Neural progenitor cell (in vitro differentiated cells): ENCODE data around the gene TBCCD1. TPM values are rescaled to one million over a fixed set of nuclear protein-coding genes. Genes with fewer than 3 reads are reported as not detected.

Experiments
- DNase-seq: peaks from one replicate; pipeline ENCODE4 v3.0.0-alpha.2; 2016; ENCODE audit warnings: low spot score
- H2AFZ ChIP-seq: fragments of 200-600 bp; sonication (generic); replicated peaks from 2 replicates; pipeline ENCODE4 v1.6.1; 2016; ENCODE audit warnings: antibody characterized with exemption
- H3F3A ChIP-seq: fragments of 200-600 bp; sonication (generic); 2 replicates; pipeline ENCODE4 v1.6.1; 2016; ENCODE audit warnings: antibody characterized with exemption, low read depth
- H3K27ac ChIP-seq: fragments of 200-600 bp; sonication (generic); 2 replicates; pipeline ENCODE4 v1.5.1; 2016; ENCODE audit warnings: mild to moderate bottlenecking
- H3K27me3 ChIP-seq: fragments of 200-600 bp; sonication (generic); 2 replicates; pipeline ENCODE4 v1.6.1; 2016; ENCODE audit warnings: mild to moderate bottlenecking, moderate library complexity
- H3K36me3 ChIP-seq: fragments of 200-600 bp; sonication (generic); 2 replicates; pipeline ENCODE4 v1.5.1; 2016
- H3K4me1 ChIP-seq: fragments of 200-600 bp; sonication (generic); 2 replicates; pipeline ENCODE4 v1.6.1; 2016; ENCODE audit warnings: mixed run types
- H3K4me2 ChIP-seq: fragments of 200-600 bp; sonication (generic); 2 replicates; pipeline ENCODE4 v1.6.1; 2016
- H3K4me3 ChIP-seq: fragments of 200-600 bp; sonication (generic); 2 replicates; pipeline ENCODE4 v1.5.1; 2016
- H3K79me2 ChIP-seq: fragments of 200-600 bp; sonication (generic); 2 replicates; pipeline ENCODE4 v1.6.1; 2016; ENCODE audit warnings: low read depth
- H3K9ac ChIP-seq: fragments of 200-600 bp; sonication (generic); 2 replicates; pipeline ENCODE4 v1.6.1; 2016
- H3K9me3 ChIP-seq: fragments of 200-600 bp; sonication (generic); 2 replicates; pipeline ENCODE4 v1.5.1; 2016; ENCODE audit warnings: low read depth
- H4K20me1 ChIP-seq: fragments of 200-600 bp; sonication (generic); 2 replicates; pipeline ENCODE4 v1.6.1; 2016; ENCODE audit warnings: low read depth
- H3K27ac Mint-ChIP-seq: 3 replicates; pipeline ENCODE4 v1.8.0; 2021; ENCODE audit warnings: mixed read lengths
- H3K27me3 Mint-ChIP-seq: 2 replicates; pipeline ENCODE4 v1.8.0; 2022; ENCODE audit warnings: low read depth, mild to moderate bottlenecking, inconsistent platforms, moderate library complexity, mixed read lengths; ENCODE audit not compliant: insufficient read depth
- H3K36me3 Mint-ChIP-seq: 3 replicates; pipeline ENCODE4 v1.8.0; 2021; ENCODE audit warnings: mixed read lengths
- H3K4me1 Mint-ChIP-seq: 3 replicates; pipeline ENCODE4 v1.8.0; 2021; ENCODE audit warnings: mixed read lengths
- H3K4me3 Mint-ChIP-seq: 3 replicates; pipeline ENCODE4 v1.8.0; 2021; ENCODE audit warnings: mild to moderate bottlenecking, moderate library complexity, mixed read lengths
- H3K9me3 Mint-ChIP-seq: 3 replicates; pipeline ENCODE4 v1.8.0; 2020; ENCODE audit warnings: mixed read lengths
- EZH2 ChIP-seq: fragments of 200-600 bp; sonication (generic); IDR thresholded peaks from 2 replicates; pipeline ENCODE4 v1.6.1; 2017; ENCODE audit warnings: antibody characterized with exemption, mild to moderate bottlenecking, moderate library complexity
- EZH2phosphoT487 ChIP-seq: fragments of 200-600 bp; sonication (generic); IDR thresholded peaks from 2 replicates; pipeline ENCODE4 v1.6.1; 2017; ENCODE audit warnings: antibody characterized with exemption
- total RNA-seq: library from RNA; depleted of rRNA; stranded (reverse); fragments of >200 nt; gene quantifications from 2 replicates; pipeline ENCODE4 v1.2.3, GENCODE V29; 2015; ENCODE audit warnings: low replicate concordance
- TF ChIP-seq, protein P1 (sequence below): fragments of 200-600 bp; sonication (generic); IDR thresholded peaks from 2 replicates; pipeline ENCODE4 v1.5.1; 2017; ENCODE audit warnings: antibody characterized with exemption, mild to moderate bottlenecking

Gene TBCCD1
- total RNA-seq, 1 donor from 2014 or later = 21.1 TPM

- H3K9me3 Mint-ChIP-seq = no peaks in the 10 kb centered on the region
- Histone ChIP-seq H3K27ac (no peak overlapping the region), H3K4me2 (no peak overlapping the region), H3K36me3 (no peaks in the 10 kb centered on the region), H3F3A (no peaks in the 10 kb centered on the region), H3K9ac (no peak overlapping the region), H2AFZ (no peak overlapping the region), H3K79me2 (no peaks in the 10 kb centered on the region), H4K20me1 (no peaks in the 10 kb centered on the region), H3K4me3 (no peak overlapping the region), H3K27me3 (no peaks in the 10 kb centered on the region), H3K4me1 (no peaks in the 10 kb centered on the region), H3K9me3 (no peaks in the 10 kb centered on the region)
- TF ChIP-seq, protein P1, sequence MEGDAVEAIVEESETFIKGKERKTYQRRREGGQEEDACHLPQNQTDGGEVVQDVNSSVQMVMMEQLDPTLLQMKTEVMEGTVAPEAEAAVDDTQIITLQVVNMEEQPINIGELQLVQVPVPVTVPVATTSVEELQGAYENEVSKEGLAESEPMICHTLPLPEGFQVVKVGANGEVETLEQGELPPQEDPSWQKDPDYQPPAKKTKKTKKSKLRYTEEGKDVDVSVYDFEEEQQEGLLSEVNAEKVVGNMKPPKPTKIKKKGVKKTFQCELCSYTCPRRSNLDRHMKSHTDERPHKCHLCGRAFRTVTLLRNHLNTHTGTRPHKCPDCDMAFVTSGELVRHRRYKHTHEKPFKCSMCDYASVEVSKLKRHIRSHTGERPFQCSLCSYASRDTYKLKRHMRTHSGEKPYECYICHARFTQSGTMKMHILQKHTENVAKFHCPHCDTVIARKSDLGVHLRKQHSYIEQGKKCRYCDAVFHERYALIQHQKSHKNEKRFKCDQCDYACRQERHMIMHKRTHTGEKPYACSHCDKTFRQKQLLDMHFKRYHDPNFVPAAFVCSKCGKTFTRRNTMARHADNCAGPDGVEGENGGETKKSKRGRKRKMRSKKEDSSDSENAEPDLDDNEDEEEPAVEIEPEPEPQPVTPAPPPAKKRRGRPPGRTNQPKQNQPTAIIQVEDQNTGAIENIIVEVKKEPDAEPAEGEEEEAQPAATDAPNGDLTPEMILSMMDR = no peak
- TF ChIP-seq EZH2 = no peak
- TF ChIP-seq EZH2phosphoT487 = no peak
- H3K4me1 Mint-ChIP-seq = no peaks in the 10 kb centered on the region
- H3K36me3 Mint-ChIP-seq = peaks cover 23% of the 10 kb centered on the region
- no peak overlapping the region for H3K4me3 Mint-ChIP-seq
- no peaks in the 10 kb centered on the region for H3K27me3 Mint-ChIP-seq
- H3K27ac Mint-ChIP-seq = no peak overlapping the region
- DNase-seq = no peak
Observed at GRCh38 chr3:186551387-186551786, 15.8 kb downstream of the TBCCD1 start.

GRCh38 chr3:186549497-186549896 lies 17.6 kb downstream of the TBCCD1 start:
- H3K27ac Mint-ChIP-seq = no peak overlapping the region
- Histone ChIP-seq H3K4me1 (no peaks in the 10 kb centered on the region), H3K27ac (no peak overlapping the region), H3K27me3 (no peaks in the 10 kb centered on the region), H3K9me3 (no peaks in the 10 kb centered on the region), H3K4me3 (no peak overlapping the region), H4K20me1 (no peaks in the 10 kb centered on the region), H3F3A (no peaks in the 10 kb centered on the region), H3K79me2 (no peaks in the 10 kb centered on the region), H3K4me2 (no peak overlapping the region), H3K36me3 (no peaks in the 10 kb centered on the region), H3K9ac (no peak overlapping the region), H2AFZ (no peak overlapping the region)
- H3K27me3 Mint-ChIP-seq = no peaks in the 10 kb centered on the region
- peaks cover 18% of the 10 kb centered on the region for H3K36me3 Mint-ChIP-seq
- no peak for DNase-seq
- TF ChIP-seq EZH2phosphoT487 (no peak), EZH2 (no peak)
- TF ChIP-seq, protein P1 = no peak
- H3K9me3 Mint-ChIP-seq = no peaks in the 10 kb centered on the region
- no peaks in the 10 kb centered on the region for H3K4me1 Mint-ChIP-seq
- H3K4me3 Mint-ChIP-seq = no peak overlapping the region

DNA sequence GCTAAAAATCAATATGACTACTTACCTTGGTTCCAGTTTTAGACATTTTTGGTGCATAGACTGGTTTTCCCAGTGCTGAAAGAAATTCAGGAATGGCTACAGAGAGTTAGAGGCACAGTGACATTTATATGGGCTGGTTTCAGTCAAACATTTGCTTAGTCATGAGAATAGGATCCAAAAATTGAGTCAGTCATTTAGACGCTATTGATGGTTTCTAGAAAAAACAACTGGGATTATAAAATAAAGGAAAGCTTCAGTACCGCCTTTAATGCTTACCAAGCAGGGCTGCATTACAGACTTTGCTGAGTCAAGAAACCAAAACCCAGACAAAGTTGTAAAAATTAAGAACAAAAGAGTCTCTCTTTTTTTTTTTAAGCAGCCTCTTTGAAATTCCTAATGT lies 22.9 kb downstream of the TBCCD1 start, which contains the start of gene CRYGS:
Gene CRYGS (minus strand): TSS at position 100 of the 400 bp plus-strand sequence. CDS start 54 bp downstream, at position 46.
- Mint-ChIP-seq H3K4me3 (no peak within 1 kb of the TSS), H3K36me3 (peaks cover 11% of the 10 kb centered on the region), H3K27ac (no peak within 1 kb of the TSS), H3K4me1 (peaks cover 39% of the 10 kb centered on the region), H3K27me3 (no peaks in the 10 kb centered on the region), H3K9me3 (no peaks in the 10 kb centered on the region)
- Histone ChIP-seq H3F3A (no peaks in the 10 kb centered on the region), H2AFZ (no peak within 1 kb of the TSS), H3K27ac (no peak within 1 kb of the TSS), H3K4me1 (peaks cover 9% of the 10 kb centered on the region), H3K4me2 (no peak within 1 kb of the TSS), H3K9ac (no peak within 1 kb of the TSS), H3K79me2 (no peaks in the 10 kb centered on the region), H3K4me3 (no peak within 1 kb of the TSS), H3K9me3 (no peaks in the 10 kb centered on the region), H3K27me3 (no peaks in the 10 kb centered on the region), H4K20me1 (no peaks in the 10 kb centered on the region), H3K36me3 (no peaks in the 10 kb centered on the region)
- DNase-seq = no peak
- TF ChIP-seq, protein P1 = no peak
- no peak for TF ChIP-seq EZH2phosphoT487
- no peak for TF ChIP-seq EZH2
